HepG2 (cell line): ENCODE data around the gene DRC7. TPM values are rescaled to one million over a fixed set of nuclear protein-coding genes. Genes with fewer than 3 reads are reported as not detected.

Experiments used
- CENPX ChIP-seq: sonication (generic); formaldehyde crosslinking; IDR thresholded peaks from 2 replicates; pipeline ENCODE4 v1.9.0; 2021; ENCODE audit warnings: mild to moderate bottlenecking, missing genetic modification reagents, moderate library complexity
- GATAD2A ChIP-seq: IDR thresholded peaks from 2 replicates; pipeline ENCODE4 v1.6.1; 2016
- GLMP ChIP-seq: sonication (generic); formaldehyde crosslinking; IDR thresholded peaks from 2 replicates; pipeline ENCODE4 v1.9.0; 2021; ENCODE audit warnings: missing genetic modification reagents, mild to moderate bottlenecking, borderline replicate concordance
- HNF4A ChIP-seq: sonication (generic); formaldehyde crosslinking; IDR thresholded peaks from 2 replicates; pipeline ENCODE4 v1.4.0; 2020; ENCODE audit warnings: missing genetic modification reagents
- MXD4 ChIP-seq: IDR thresholded peaks from 2 replicates; pipeline ENCODE4 v1.6.1; 2016; ENCODE audit warnings: mild to moderate bottlenecking, missing biosample characterization, missing genetic modification reagents
- NAIF1 ChIP-seq: sonication (generic); formaldehyde crosslinking; IDR thresholded peaks from 2 replicates; pipeline ENCODE4 v1.5.0; 2020; ENCODE audit warnings: mild to moderate bottlenecking, missing genetic modification reagents, borderline replicate concordance
- NR2C2 ChIP-seq: sonication (generic); formaldehyde crosslinking; IDR thresholded peaks from 2 replicates; pipeline ENCODE4 v1.4.0; 2020; ENCODE audit warnings: missing genetic modification reagents, mild to moderate bottlenecking, moderate library complexity, borderline replicate concordance
- SIN3A ChIP-seq: IDR thresholded peaks from 2 replicates; pipeline ENCODE4 v1.6.1; 2011; ENCODE audit warnings: low read depth, mild to moderate bottlenecking, control low read depth, low read length, borderline replicate concordance
- TFAP4 ChIP-seq: sonication (generic); IDR thresholded peaks from 2 replicates; pipeline ENCODE4 v1.6.1; 2016; ENCODE audit warnings: low read depth, borderline replicate concordance
- YEATS2 ChIP-seq: sonication (generic); formaldehyde crosslinking; IDR thresholded peaks from 2 replicates; pipeline ENCODE4 v1.4.0; 2020; ENCODE audit warnings: missing genetic modification reagents, borderline replicate concordance
- ZNF264 ChIP-seq: sonication (generic); formaldehyde crosslinking; IDR thresholded peaks from 2 replicates; pipeline ENCODE4 v1.4.0; 2020; ENCODE audit warnings: missing genetic modification reagents
- ZNF331 ChIP-seq: sonication (generic); formaldehyde crosslinking; IDR thresholded peaks from 2 replicates; pipeline ENCODE4 v1.4.0; 2020; ENCODE audit warnings: missing genetic modification reagents
- ZNF431 ChIP-seq: sonication (generic); formaldehyde crosslinking; IDR thresholded peaks from 2 replicates; pipeline ENCODE4 v1.9.0; 2022; ENCODE audit warnings: missing genetic modification reagents, low read depth, mild to moderate bottlenecking, borderline replicate concordance
- ZNF570 ChIP-seq: sonication (generic); formaldehyde crosslinking; IDR thresholded peaks from 2 replicates; pipeline ENCODE4 v1.4.0; 2020; ENCODE audit warnings: mild to moderate bottlenecking, missing genetic modification reagents, borderline replicate concordance
- ZNF839 ChIP-seq: sonication (generic); formaldehyde crosslinking; IDR thresholded peaks from 2 replicates; pipeline ENCODE4 v1.4.0; 2020; ENCODE audit warnings: missing genetic modification reagents, mild to moderate bottlenecking, borderline replicate concordance
- polyA plus RNA-seq, 8 experiments: library from polyadenylated mRNA; depleted of rRNA in 3 of 8; stranded (reverse) in 7 of 8; unstranded in 1 of 8; fragments of >200 nt; fragmentation: Illumina TruSeq in 4 of 8; extraction: Trizol in 4 of 8; gene quantifications; 2 replicates each; pipeline versions ENCODE4 v1.2.1 to v1.2.3, GENCODE V29; 2011 to 2016; ENCODE audit warnings: low read depth in 4 of 8, missing spikeins in 1 of 8, mixed read lengths in 1 of 8; ENCODE audit not compliant: insufficient read depth in 1 of 8
- total RNA-seq, 5 experiments: library from RNA; depleted of rRNA; stranded (reverse); fragments of >200 nt; fragmentation: Illumina TruSeq; extraction: Trizol; gene quantifications; 2 replicates each; pipeline ENCODE4 v1.2.3, GENCODE V29; 2016; ENCODE audit warnings: low read depth in 1 of 5
- TF ChIP-seq, protein P1 (sequence below): IDR thresholded peaks from 2 replicates; pipeline ENCODE4 v1.6.1; 2018; ENCODE audit warnings: missing genetic modification reagents, mild to moderate bottlenecking, missing compliant biosample characterization
- TF ChIP-seq, protein P2 (sequence below): sonication (generic); formaldehyde crosslinking; IDR thresholded peaks from 2 replicates; pipeline ENCODE4 v1.4.0; 2020; ENCODE audit warnings: missing genetic modification reagents, mild to moderate bottlenecking, borderline replicate concordance
- TF ChIP-seq, protein P3 (sequence below): sonication (generic); formaldehyde crosslinking; IDR thresholded peaks from 2 replicates; pipeline ENCODE4 v1.5.1; 2020; ENCODE audit warnings: mild to moderate bottlenecking, missing genetic modification reagents, borderline replicate concordance
- TF ChIP-seq, protein P4 (sequence below): sonication (generic); formaldehyde crosslinking; IDR thresholded peaks from 2 replicates; pipeline ENCODE4 v1.8.1; 2023; ENCODE audit warnings: mild to moderate bottlenecking, missing genetic modification reagents

Gene DRC7
- total and polyA plus RNA-seq, 2 of the 13 experiments (the other 11 are each of a cell fraction or from before 2014, with no cell fraction given): 2.7 to 3.4 TPM

DNA sequence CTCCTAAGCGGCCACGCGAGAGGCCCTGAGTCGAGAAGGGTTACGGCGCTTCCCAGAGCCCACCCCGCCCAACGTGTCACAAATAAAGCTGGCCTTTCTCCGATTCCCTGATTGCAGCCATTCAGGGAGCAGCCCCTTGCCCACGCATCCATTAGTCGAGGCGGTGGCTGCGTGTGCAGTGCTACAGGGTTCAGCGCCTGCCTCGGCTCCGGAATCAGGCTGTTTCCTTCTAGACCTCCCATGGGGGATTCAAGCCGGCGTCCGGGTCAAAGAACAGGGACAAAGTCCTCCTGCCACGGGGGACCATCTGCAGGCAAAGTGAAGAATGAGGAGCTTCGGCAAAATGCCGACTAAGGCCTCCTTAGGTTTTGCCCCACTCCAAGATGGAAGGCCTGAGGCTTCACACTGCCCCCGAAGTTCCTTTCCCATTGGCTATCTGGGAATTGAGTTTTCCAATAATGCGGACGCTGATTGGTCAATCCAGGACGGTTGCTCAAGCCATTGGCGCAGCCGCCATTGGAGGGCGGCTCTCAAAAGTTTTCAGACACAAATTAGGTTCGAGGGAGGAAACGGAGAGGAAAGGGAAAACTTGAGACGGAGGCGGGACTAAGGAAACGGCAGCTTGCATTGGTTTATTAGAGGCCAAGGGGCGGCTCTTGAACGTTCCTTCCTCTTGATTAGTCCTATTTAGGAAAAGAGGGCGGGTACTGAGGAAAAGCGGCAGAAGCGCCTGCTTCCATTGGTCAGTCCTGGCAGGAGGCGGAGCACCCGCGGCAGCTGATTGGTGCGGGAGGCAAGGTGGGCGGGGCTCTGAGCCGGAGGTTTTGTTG lies 40.5 kb downstream of the DRC7 start (continued):
- TF ChIP-seq TFAP4 (0 out of 2 replicates have a peak, but pooled peaks have one; percentile 41), NAIF1 (CRISPR knock-in tag) (no peak), CENPX (no peak), HNF4A (CRISPR knock-in tag) (0 out of 2 replicates have a peak, but pooled peaks have one; percentile 40), GATAD2A (CRISPR knock-in tag) (peak; percentile 35), ZNF431 (CRISPR knock-in tag) (no peak), MXD4 (no peak; the same call in 1 of the 2 replicates), ZNF264 (no peak), ZNF331 (CRISPR knock-in tag) (no peak; the same call in 1 of the 2 replicates), ZNF839 (CRISPR knock-in tag) (0 out of 2 replicates have a peak, but pooled peaks have one; percentile 75), YEATS2 (CRISPR knock-in tag) (peak; percentile 53; the same call in 1 of the 2 replicates), NR2C2 (peak; percentile 98), SIN3A (peak; percentile 14; the same call in 1 of the 2 replicates), ZNF570 (no peak), GLMP (CRISPR knock-in tag) (no peak)
- TF ChIP-seq, protein P1, sequence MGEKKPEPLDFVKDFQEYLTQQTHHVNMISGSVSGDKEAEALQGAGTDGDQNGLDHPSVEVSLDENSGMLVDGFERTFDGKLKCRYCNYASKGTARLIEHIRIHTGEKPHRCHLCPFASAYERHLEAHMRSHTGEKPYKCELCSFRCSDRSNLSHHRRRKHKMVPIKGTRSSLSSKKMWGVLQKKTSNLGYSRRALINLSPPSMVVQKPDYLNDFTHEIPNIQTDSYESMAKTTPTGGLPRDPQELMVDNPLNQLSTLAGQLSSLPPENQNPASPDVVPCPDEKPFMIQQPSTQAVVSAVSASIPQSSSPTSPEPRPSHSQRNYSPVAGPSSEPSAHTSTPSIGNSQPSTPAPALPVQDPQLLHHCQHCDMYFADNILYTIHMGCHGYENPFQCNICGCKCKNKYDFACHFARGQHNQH (CRISPR knock-in tag): peak; percentile 81
- TF ChIP-seq, protein P2, sequence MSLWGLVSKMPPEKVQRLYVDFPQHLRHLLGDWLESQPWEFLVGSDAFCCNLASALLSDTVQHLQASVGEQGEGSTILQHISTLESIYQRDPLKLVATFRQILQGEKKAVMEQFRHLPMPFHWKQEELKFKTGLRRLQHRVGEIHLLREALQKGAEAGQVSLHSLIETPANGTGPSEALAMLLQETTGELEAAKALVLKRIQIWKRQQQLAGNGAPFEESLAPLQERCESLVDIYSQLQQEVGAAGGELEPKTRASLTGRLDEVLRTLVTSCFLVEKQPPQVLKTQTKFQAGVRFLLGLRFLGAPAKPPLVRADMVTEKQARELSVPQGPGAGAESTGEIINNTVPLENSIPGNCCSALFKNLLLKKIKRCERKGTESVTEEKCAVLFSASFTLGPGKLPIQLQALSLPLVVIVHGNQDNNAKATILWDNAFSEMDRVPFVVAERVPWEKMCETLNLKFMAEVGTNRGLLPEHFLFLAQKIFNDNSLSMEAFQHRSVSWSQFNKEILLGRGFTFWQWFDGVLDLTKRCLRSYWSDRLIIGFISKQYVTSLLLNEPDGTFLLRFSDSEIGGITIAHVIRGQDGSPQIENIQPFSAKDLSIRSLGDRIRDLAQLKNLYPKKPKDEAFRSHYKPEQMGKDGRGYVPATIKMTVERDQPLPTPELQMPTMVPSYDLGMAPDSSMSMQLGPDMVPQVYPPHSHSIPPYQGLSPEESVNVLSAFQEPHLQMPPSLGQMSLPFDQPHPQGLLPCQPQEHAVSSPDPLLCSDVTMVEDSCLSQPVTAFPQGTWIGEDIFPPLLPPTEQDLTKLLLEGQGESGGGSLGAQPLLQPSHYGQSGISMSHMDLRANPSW: peak; percentile 86; the same call in 1 of the 2 replicates
- TF ChIP-seq, protein P3, sequence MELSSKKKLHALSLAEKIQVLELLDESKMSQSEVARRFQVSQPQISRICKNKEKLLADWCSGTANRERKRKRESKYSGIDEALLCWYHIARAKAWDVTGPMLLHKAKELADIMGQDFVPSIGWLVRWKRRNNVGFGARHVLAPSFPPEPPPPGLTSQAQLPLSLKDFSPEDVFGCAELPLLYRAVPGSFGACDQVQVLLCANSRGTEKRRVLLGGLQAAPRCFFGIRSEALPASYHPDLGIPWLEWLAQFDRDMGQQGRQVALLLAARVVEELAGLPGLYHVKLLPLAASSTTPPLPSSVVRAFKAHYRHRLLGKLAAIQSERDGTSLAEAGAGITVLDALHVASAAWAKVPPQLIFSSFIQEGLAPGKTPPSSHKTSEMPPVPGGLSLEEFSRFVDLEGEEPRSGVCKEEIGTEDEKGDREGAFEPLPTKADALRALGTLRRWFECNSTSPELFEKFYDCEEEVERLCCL (CRISPR knock-in tag): peak; percentile 62; the same call in 1 of the 2 replicates
- TF ChIP-seq, protein P4, sequence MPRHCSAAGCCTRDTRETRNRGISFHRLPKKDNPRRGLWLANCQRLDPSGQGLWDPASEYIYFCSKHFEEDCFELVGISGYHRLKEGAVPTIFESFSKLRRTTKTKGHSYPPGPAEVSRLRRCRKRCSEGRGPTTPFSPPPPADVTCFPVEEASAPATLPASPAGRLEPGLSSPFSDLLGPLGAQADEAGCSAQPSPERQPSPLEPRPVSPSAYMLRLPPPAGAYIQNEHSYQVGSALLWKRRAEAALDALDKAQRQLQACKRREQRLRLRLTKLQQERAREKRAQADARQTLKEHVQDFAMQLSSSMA: peak; percentile 94; the same call in 1 of the 2 replicates
